ENCODE data around the gene METTL24. TPM values are rescaled to one million over a fixed set of nuclear protein-coding genes. Genes with fewer than 3 reads are reported as not detected.
"Not testable (repeated sequence)": the region's sequence is repeated elsewhere in the genome, so short reads cannot be mapped to it uniquely, and the experiment has no call there.

The METTL24 gene
- total RNA-seq, 4 donors from 2014 or later = 2.6 to 12.6 (median 4.0) TPM

- DNase-seq = no peak
- 92 to 95% methylated on average over 1 of the region's 1 CpG for WGBS, 2 donors
Measured at GRCh38 chr6:110239526-110240274, 118.4 kb downstream of the METTL24 start.

DNA sequence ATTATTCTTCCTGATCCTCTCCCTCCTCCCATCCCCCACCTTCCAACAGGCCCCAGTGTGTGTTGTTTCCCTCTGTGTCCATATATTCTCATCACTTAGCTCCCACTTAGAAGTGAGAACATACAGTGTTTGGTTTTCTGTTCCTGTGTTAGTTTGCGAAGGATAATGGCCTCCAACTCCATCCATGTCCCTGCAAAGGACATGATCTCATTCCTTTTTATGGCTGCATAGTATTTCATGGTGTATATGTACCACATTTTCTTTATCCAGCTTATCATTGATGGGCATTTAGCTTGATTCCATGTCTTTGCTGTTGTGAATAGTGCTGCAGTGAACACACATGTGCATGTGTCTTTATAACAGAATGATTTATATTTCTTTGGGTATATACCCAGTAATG, 122.1 kb downstream of the METTL24 start:
- DNase-seq; H3K4me1 ChIP-seq; H3K36me3 ChIP-seq; intact Hi-C loops (cut with DNase I); H3K4me3 ChIP-seq (replicated peaks in 1 of 3); H3K27ac ChIP-seq; H3K9me3 ChIP-seq; H3K27me3 ChIP-seq: not testable (repeated sequence)
- 91 to 100% methylated on average over 1 of the region's 1 CpG for WGBS, 2 donors

More at GRCh38 chr6:110239526-110240274, 118.4 kb downstream of the METTL24 start:
- no peaks in the 10 kb centered on the region for H3K9me3 ChIP-seq
- intact Hi-C loops (cut with DNase I) = no loop called here
- TF ChIP-seq POLR2A (IDR thresholded peaks at IDR 0.05) (no peak), CTCF (IDR thresholded peaks at IDR 0.05) (no peak)
- H3K4me1 ChIP-seq = no peaks in the 10 kb centered on the region
- no peak overlapping the region for H3K4me3 ChIP-seq (replicated peaks in 1 of 3)
- H3K27me3 ChIP-seq = no peaks in the 10 kb centered on the region
- no peaks in the 10 kb centered on the region for H3K36me3 ChIP-seq
- H3K27ac ChIP-seq = no peak overlapping the region

DNA sequence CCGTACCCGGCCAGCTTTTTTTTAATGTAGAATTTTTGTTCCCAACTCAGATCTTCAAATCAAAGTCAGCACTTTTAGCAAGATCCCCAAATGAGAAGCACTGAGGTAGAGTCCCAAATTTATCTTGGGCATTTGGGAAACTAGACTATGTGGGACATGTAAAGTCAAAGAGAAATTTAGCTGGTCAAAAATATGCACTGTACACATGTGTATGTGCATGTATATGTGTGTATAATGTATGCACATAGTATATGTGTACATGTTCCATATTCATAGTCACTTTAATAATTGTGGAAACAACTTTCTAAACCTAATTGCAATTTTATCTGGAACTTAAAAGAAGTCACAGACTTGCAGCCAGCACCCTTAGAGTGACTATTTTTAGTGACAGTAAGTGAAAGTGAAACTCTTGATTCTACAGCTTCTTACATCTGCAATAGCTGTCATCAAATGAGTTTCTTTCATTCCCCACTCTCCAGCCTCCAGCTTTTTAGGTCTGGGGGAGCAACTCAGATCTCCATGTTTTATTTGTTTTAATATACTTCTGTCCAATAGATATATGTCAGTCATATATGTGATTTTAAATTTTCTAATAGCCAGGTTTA, 124.3 kb downstream of the METTL24 start:
- peaks cover 4% of the 10 kb centered on the region in 2 donors for H3K36me3 ChIP-seq
- H3K27ac ChIP-seq = no peak overlapping the region
- H3K9me3 ChIP-seq = no peaks in the 10 kb centered on the region
- DNase-seq = no peak
- TF ChIP-seq CTCF (IDR thresholded peaks at IDR 0.05) (no peak), POLR2A (IDR thresholded peaks at IDR 0.05) (no peak)
- H3K27me3 ChIP-seq = no peaks in the 10 kb centered on the region
- H3K4me3 ChIP-seq (replicated peaks in 1 of 3) = no peak overlapping the region
- H3K4me1 ChIP-seq = no peaks in the 10 kb centered on the region
- WGBS, 2 donors = 98 to 100% methylated on average over 2 of the region's 2 CpGs
- intact Hi-C loops (cut with DNase I) = no loop called here

GRCh38 chr6:110232450-110232849, 125.7 kb downstream of the METTL24 start:
- no peak for TF ChIP-seq POLR2A (IDR thresholded peaks at IDR 0.05)
- TF ChIP-seq CTCF (IDR thresholded peaks at IDR 0.05) = no peak
- no peak for DNase-seq
- H3K27ac ChIP-seq = no peak overlapping the region
- no peaks in the 10 kb centered on the region for H3K9me3 ChIP-seq
- intact Hi-C loops (cut with DNase I) = no loop called here
- H3K4me1 ChIP-seq = no peaks in the 10 kb centered on the region
- no peaks in the 10 kb centered on the region for H3K27me3 ChIP-seq
- peaks cover 7% of the 10 kb centered on the region in 2 donors for H3K36me3 ChIP-seq
- 83 to 89% methylated on average over 2 of the region's 2 CpGs for WGBS, 2 donors
- no peak overlapping the region for H3K4me3 ChIP-seq (replicated peaks in 1 of 3)

DNA sequence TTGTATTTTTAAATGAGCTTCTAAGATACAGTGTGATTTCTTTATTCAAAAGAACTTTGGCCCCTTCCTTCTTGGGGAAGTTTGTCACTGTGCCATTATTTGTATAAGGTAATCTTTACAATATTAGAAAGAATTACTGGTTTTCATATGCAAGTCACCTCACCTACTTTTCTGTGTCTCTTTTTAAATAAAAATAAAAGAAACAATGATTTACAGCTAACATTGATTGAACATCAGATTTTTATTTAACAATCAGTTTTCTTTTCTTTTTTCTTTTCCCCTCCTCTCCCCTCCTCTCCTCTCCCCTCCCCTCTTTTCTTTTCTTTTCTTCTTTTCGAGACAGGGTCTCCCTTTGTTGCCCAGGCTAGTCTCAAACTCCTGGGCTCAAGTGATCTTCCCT, 131.9 kb downstream of the METTL24 start:
- TF ChIP-seq POLR2A (IDR thresholded peaks at IDR 0.05) = no peak
- TF ChIP-seq CTCF (IDR thresholded peaks at IDR 0.05) = no peak
- no peak for DNase-seq
- Histone ChIP-seq H3K27me3 (no peaks in the 10 kb centered on the region), H3K36me3 (peaks cover 10 to 15% of the 10 kb centered on the region in 2 donors), H3K4me1 (no peaks in the 10 kb centered on the region), H3K9me3 (no peaks in the 10 kb centered on the region), H3K4me3 (replicated peaks in 1 of 3) (no peak overlapping the region), H3K27ac (no peak overlapping the region)
- 97% methylated on average over 1 of the region's 1 CpG for WGBS, 2 donors
- intact Hi-C loops (cut with DNase I) = no loop called here
